ENCODE measurements around the gene TMEM120A.

Gene TMEM120A

DNA sequence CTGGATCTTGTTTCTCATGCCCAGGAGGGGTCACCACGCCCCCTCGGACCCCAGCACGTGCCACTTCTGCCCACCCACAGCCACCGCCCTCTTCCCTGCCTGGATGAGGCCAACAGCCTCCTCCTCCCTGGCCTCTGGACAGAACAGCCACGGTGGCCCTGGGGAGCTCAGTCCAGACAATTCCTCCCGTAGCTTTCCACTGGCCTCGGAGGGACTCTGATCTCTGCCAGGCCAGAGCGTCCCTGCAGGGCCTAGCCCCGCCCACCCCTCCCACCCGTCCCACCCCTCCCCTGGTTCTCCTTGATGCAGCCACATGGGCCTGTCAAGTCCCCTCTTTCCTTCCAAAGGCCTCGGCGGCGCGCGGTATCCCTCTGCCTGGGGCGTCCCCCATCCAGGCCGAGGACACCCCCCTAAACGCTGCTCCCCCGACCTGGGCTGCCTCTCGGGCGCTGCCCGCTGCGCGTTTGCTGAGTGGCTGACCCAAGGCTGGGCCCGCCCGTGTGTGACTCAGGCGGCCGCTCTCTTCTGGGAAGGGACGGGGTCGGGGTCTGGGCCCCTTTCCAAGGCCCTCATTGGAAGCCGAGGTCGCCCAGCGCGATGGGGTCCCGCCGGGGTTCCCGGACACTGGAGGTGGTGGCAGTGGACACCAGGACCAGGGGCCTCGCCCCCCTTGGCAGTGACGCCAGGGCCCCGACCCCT, 557 bp downstream of the TMEM120A start:
- no peaks in the 10 kb centered on the region for H3K9me3 ChIP-seq (ENCODE audit: control insufficient read depth, low read depth, low read length)
- peaks cover 13% of the 10 kb centered on the region for H3K4me1 ChIP-seq (ENCODE audit: control insufficient read depth, low read depth, low read length)
- no peaks in the 10 kb centered on the region for H3K27me3 ChIP-seq (ENCODE audit: control insufficient read depth, insufficient read depth, low read length)
- H3K36me3 ChIP-seq (ENCODE audit: control insufficient read depth, low read depth, low read length): no peaks in the 10 kb centered on the region
- H3K4me3 ChIP-seq (ENCODE audit: low read length): peak overlapping the region; percentile 65
- no peak overlapping the region for H3K27ac ChIP-seq (ENCODE audit: low read length)
- no peak overlapping the region for H3K9ac ChIP-seq (ENCODE audit: low read length)

DNA sequence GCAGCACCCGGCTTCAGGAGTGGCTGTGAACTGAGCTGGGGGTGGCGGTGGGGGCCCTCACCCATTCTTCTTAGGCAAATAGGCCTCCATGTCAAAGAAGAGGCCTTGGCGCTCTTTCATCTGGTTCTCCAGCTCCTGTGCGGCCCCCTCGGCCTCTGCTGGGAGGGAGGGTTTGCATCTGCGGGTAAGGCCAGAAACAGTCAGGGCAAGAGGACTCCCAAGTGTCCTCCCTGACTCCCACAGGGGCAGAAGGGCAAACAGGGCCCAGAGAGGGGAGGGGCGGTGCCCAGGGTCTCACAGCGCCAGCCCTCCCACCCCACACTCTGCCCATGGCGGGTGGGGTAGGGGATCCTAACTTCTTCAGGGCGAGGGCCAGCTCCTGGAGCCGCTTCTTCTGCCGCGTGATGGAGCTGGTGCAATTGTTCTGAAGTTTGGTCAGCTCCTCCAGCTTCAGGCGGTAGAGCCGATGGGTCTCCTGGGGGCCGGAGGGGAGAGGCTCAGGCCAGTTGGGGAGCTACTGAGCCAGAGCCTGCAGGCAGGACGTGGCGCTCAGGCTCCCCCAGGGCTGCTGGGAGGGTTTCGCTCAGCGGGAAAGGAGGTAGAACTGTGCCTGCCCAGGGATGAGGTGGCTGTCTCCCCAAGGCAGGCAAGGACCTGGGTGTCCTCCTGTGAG, 2.2 kb downstream of the TMEM120A start:
- Histone ChIP-seq H3K9me3 (ENCODE audit: control insufficient read depth, low read depth, low read length) (no peaks in the 10 kb centered on the region), H3K27ac (ENCODE audit: low read length) (no peak overlapping the region), H3K36me3 (ENCODE audit: control insufficient read depth, low read depth, low read length) (no peaks in the 10 kb centered on the region), H3K4me3 (ENCODE audit: low read length) (no peak overlapping the region), H3K27me3 (ENCODE audit: control insufficient read depth, insufficient read depth, low read length) (no peaks in the 10 kb centered on the region), H3K9ac (ENCODE audit: low read length) (no peak overlapping the region), H3K4me1 (ENCODE audit: control insufficient read depth, low read depth, low read length) (peaks cover 13% of the 10 kb centered on the region)

DNA sequence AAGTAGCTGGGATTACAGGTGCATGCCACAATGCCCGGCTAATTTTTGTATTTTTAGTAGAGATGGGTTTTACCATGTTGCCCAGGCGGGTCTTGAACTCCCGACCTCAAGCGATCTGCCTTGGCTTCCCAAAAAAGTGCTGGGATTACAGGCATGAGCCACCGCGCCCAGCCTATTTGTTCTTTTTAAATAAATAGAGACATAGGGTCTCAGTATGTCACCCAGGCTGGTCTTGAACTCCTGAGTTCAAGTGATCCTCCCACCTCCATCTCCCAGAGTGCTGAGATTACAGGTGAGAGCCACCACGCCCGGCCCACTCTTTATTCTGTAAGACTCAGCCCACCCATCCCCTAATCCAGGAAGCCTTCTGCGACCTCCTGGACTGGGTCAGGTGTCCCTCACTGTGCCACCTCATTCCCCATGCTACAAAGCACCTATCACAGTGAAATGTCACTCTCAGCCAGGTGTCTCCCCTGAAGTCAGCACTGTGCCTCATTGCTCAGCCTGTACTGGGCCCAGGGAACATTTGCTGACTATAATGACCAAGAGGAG, 2.8 kb downstream of the TMEM120A start:
- Histone ChIP-seq H3K4me1 (ENCODE audit: control insufficient read depth, low read depth, low read length) (peaks cover 13% of the 10 kb centered on the region), H3K9me3 (ENCODE audit: control insufficient read depth, low read depth, low read length) (no peaks in the 10 kb centered on the region), H3K9ac (ENCODE audit: low read length) (no peak overlapping the region), H3K4me3 (ENCODE audit: low read length) (no peak overlapping the region), H3K27ac (ENCODE audit: low read length) (no peak overlapping the region), H3K27me3 (ENCODE audit: control insufficient read depth, insufficient read depth, low read length) (no peaks in the 10 kb centered on the region), H3K36me3 (ENCODE audit: control insufficient read depth, low read depth, low read length) (peaks cover 1% of the 10 kb centered on the region)

DNA sequence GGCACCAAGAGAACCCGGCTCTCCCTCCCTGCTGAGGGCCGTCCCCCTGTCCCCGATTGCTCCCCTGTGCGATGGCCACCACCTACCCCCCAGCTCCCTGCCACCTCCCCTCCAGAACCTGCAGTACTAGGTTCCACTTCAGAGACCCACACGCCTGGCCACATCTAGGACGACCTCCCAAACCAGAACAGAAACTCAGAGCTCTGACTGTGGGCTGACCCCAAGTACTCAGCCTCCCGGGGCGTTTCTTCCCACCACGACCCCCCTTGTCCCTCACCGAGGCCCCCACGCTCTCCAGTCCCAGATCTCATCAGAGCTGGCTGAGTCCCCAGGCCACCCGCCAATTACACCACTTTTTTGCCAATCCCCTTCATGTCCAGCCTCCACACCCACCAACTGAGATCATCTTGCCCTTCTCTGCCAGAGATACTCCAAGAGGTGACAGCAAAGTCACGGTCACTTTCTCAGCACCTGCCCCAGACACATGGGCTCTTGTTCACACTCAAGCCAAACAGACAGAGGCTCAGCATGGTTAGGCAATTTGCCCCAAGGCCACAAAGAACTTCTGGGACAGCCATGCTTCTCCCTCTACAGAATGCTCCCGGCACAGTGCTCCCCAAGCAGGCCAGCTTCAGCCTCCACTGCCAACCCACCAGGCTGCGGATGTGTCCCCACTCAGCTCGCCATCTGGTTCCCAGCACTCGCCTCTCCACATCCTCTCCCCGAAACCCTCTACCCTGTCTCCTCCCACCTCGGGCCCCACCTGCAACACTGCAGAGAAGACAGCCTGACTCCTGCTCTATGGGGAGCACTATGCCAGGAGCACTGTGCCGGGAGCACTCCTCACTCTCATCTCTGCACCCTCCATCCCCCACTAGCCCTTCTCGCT, 4.7 kb downstream of the TMEM120A start:
- Histone ChIP-seq H3K36me3 (ENCODE audit: control insufficient read depth, low read depth, low read length) (peaks cover 19% of the 10 kb centered on the region), H3K9me3 (ENCODE audit: control insufficient read depth, low read depth, low read length) (no peaks in the 10 kb centered on the region), H3K27ac (ENCODE audit: low read length) (no peak overlapping the region), H3K9ac (ENCODE audit: low read length) (no peak overlapping the region), H3K27me3 (ENCODE audit: control insufficient read depth, insufficient read depth, low read length) (no peaks in the 10 kb centered on the region), H3K4me1 (ENCODE audit: control insufficient read depth, low read depth, low read length) (peaks cover 6% of the 10 kb centered on the region), H3K4me3 (ENCODE audit: low read length) (no peak overlapping the region)

DNA sequence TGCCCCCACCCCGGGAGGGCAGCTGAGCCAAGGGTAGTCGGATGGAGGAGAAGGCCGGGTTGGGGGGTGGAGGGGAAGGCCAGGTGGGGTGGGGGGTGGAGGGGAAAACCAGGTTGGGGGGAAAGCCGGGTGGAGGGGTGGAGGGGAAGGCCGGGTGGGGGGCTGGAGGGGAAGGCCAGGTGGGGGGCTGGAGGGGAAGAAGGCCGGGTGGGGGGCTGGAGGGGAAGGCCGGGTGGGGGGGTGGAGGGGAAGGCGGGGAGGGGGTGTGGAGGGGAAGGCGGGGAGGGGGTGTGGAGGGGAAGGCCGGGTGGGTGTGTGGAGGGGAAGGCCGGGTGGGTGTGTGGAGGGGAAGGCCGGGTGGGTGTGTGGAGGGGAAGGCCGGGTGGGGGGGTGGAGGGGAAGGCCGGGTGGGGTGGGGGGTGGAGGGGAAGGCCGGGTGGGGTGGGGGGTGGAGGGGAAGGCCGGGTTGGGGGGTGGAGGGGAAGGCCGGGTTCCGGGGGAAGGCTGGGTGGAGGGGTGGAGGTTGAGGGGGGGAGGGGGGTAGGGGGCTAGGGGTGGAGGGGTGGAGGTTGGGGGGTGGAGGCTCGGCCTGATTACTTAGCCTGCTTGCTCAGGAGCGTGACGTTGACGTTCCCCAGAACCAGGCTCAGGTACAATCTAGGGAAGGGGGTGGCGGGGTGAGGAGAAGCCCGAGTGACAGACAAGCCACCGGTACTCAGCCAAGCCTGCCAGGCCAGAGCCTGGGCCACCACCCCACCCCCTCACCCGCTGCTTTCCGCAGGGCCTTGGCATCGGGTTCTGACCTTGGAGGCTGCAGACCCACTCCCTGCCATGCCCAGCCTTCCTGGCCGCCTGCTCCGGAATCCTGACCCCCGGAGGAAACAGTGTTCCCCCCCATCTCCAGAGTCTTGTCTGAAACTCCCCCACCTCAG, 5.6 kb downstream of the TMEM120A start:
- no peak overlapping the region for H3K9ac ChIP-seq (ENCODE audit: low read length)
- no peaks in the 10 kb centered on the region for H3K9me3 ChIP-seq (ENCODE audit: control insufficient read depth, low read depth, low read length)
- no peak overlapping the region for H3K4me3 ChIP-seq (ENCODE audit: low read length)
- H3K27me3 ChIP-seq (ENCODE audit: control insufficient read depth, insufficient read depth, low read length): no peaks in the 10 kb centered on the region
- H3K27ac ChIP-seq (ENCODE audit: low read length): no peak overlapping the region
- H3K4me1 ChIP-seq (ENCODE audit: control insufficient read depth, low read depth, low read length): peaks cover 6% of the 10 kb centered on the region
- peaks cover 19% of the 10 kb centered on the region for H3K36me3 ChIP-seq (ENCODE audit: control insufficient read depth, low read depth, low read length)

DNA sequence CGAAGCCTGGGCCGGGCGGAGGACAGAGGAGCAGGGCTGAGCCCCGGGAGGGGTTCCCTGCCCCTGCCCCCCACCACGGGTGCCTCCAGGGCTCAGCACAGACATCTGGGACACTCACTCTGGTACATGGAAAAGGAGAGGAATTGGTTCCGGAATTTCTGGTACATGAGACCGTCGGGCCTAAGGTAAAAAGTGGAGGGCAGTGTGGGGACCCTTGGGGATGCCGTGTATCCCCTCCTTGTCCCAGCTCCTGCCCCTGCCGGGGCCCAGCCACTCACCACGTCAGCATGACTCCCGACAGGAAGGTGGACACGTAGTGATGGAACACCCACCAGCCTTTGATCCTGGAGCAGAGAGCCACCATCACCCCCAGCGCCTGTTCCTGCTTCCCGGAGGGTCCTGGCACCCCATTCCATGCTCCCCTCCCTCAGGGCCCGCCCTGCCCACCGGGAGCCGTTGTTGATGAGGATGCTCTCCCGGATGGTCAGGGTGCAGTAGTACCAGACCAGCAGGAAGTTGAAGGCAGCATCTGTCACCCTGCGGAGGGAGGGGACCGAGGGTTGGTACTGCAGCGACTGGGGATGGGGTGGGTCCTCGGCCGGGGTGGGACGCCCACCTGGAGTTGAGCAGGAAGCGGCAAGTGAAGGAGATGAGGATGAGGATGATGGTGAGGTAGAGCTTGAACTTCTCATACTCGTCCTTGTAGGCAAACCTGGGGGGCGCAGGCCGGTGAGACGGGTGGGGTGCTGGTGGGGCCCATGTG, 6.4 kb downstream of the TMEM120A start:
- Histone ChIP-seq H3K27me3 (ENCODE audit: control insufficient read depth, insufficient read depth, low read length) (no peaks in the 10 kb centered on the region), H3K9ac (ENCODE audit: low read length) (no peak overlapping the region), H3K4me3 (ENCODE audit: low read length) (no peak overlapping the region), H3K9me3 (ENCODE audit: control insufficient read depth, low read depth, low read length) (no peaks in the 10 kb centered on the region), H3K36me3 (ENCODE audit: control insufficient read depth, low read depth, low read length) (peaks cover 23% of the 10 kb centered on the region), H3K27ac (ENCODE audit: low read length) (no peak overlapping the region), H3K4me1 (ENCODE audit: control insufficient read depth, low read depth, low read length) (no peaks in the 10 kb centered on the region)

DNA sequence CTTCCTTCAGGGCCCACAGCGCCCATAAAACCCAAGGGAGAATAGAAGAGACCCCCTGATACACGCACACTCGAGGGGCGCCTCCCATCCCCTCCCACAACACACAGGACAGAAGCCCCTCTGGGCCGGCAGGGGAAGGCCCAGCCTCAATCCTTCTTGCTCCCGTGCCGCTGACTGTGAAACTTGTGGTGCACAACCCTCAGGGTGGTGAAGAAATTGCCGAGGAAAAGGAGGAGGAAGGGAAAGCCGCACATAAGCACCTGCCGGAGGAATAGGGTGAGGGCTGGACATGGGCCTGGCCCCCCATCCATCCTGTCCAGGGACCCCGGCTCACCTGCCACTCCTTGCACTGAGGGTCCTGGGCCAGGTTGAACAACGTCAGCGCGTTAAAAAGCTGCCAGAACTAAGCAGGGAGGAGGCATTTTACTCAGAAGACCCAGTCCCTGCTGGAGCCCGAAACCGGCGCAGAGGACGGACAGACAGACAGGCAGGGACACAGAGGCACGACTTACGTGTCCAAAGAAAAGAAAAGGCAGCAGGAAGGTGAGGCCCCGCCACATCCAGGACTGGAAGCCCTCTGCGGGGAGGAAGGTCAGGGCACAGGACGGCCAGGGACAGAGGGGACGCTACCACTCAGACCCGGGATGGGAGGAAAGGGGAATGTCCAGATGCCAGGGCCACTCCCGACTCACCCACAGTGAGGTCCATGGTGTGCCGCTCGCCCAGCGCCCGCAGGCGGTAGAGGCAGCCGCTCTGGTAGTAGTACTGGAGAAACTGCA, 7.2 kb downstream of the TMEM120A start:
- Histone ChIP-seq H3K9me3 (ENCODE audit: control insufficient read depth, low read depth, low read length) (no peaks in the 10 kb centered on the region), H3K4me3 (ENCODE audit: low read length) (no peak overlapping the region), H3K9ac (ENCODE audit: low read length) (no peak overlapping the region), H3K4me1 (ENCODE audit: control insufficient read depth, low read depth, low read length) (no peaks in the 10 kb centered on the region), H3K27ac (ENCODE audit: low read length) (no peak overlapping the region), H3K36me3 (ENCODE audit: control insufficient read depth, low read depth, low read length) (peaks cover 30% of the 10 kb centered on the region), H3K27me3 (ENCODE audit: control insufficient read depth, insufficient read depth, low read length) (no peaks in the 10 kb centered on the region)

DNA sequence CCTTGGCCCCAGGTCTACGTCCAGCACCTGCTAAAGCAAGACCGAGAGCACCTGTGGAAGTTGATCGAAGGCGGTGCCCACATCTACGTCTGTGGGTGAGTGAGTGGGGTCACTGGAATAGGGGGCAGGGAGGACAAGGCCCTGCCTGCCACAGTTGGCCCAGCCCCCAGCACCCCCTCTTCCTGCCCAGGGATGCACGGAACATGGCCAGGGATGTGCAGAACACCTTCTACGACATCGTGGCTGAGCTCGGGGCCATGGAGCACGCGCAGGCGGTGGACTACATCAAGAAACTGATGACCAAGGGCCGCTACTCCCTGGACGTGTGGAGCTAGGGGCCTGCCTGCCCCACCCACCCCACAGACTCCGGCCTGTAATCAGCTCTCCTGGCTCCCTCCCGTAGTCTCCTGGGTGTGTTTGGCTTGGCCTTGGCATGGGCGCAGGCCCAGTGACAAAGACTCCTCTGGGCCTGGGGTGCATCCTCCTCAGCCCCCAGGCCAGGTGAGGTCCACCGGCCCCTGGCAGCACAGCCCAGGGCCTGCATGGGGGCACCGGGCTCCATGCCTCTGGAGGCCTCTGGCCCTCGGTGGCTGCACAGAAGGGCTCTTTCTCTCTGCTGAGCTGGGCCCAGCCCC, 8.1 kb downstream of the TMEM120A start:
- H3K27me3 ChIP-seq (ENCODE audit: control insufficient read depth, insufficient read depth, low read length): no peaks in the 10 kb centered on the region
- no peak overlapping the region for H3K9ac ChIP-seq (ENCODE audit: low read length)
- H3K36me3 ChIP-seq (ENCODE audit: control insufficient read depth, low read depth, low read length): peaks cover 33% of the 10 kb centered on the region
- no peaks in the 10 kb centered on the region for H3K9me3 ChIP-seq (ENCODE audit: control insufficient read depth, low read depth, low read length)
- no peak overlapping the region for H3K4me3 ChIP-seq (ENCODE audit: low read length)
- no peaks in the 10 kb centered on the region for H3K4me1 ChIP-seq (ENCODE audit: control insufficient read depth, low read depth, low read length)
- no peak overlapping the region for H3K27ac ChIP-seq (ENCODE audit: low read length)

DNA sequence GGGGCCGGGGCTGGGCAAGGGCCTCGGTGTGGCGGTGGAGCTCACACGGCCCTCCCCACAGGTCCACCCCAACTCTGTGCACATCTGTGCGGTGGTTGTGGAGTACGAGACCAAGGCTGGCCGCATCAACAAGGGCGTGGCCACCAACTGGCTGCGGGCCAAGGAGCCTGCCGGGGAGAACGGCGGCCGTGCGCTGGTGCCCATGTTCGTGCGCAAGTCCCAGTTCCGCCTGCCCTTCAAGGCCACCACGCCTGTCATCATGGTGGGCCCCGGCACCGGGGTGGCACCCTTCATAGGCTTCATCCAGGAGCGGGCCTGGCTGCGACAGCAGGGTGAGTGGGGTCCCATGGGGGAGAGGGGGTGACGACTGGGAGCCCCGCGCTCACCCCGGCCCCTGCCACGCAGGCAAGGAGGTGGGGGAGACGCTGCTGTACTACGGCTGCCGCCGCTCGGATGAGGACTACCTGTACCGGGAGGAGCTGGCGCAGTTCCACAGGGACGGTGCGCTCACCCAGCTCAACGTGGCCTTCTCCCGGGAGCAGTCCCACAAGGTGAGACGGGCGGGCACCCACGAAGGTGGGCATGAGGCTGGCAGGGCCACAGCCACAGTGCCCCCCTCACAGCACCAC, 8.8 kb downstream of the TMEM120A start:
- no peaks in the 10 kb centered on the region for H3K4me1 ChIP-seq (ENCODE audit: control insufficient read depth, low read depth, low read length)
- no peaks in the 10 kb centered on the region for H3K9me3 ChIP-seq (ENCODE audit: control insufficient read depth, low read depth, low read length)
- H3K36me3 ChIP-seq (ENCODE audit: control insufficient read depth, low read depth, low read length): peaks cover 35% of the 10 kb centered on the region
- no peak overlapping the region for H3K4me3 ChIP-seq (ENCODE audit: low read length)
- H3K9ac ChIP-seq (ENCODE audit: low read length): no peak overlapping the region
- H3K27me3 ChIP-seq (ENCODE audit: control insufficient read depth, insufficient read depth, low read length): no peaks in the 10 kb centered on the region
- no peak overlapping the region for H3K27ac ChIP-seq (ENCODE audit: low read length)
